22Rv1 (cell line): ENCODE results near the gene RAD52.

Experiments
- CTCF ChIP-seq: fragments of 450-650 bp; IDR thresholded peaks from 2 replicates; pipeline ENCODE4 v1.5.1; 2017; ENCODE audit warnings: mild to moderate bottlenecking
- ZFX ChIP-seq: fragments of 450-650 bp; IDR thresholded peaks from 2 replicates; pipeline ENCODE4 v1.6.1; 2017; ENCODE audit warnings: antibody characterized with exemption, borderline replicate concordance

- no peak for TF ChIP-seq CTCF
- no peak for TF ChIP-seq ZFX
Measured at GRCh38 chr12:954741-955140, 5.2 kb upstream of the RAD52 start.
